ENCODE measurements around the gene GAB2.

GAB2 gene

DNA sequence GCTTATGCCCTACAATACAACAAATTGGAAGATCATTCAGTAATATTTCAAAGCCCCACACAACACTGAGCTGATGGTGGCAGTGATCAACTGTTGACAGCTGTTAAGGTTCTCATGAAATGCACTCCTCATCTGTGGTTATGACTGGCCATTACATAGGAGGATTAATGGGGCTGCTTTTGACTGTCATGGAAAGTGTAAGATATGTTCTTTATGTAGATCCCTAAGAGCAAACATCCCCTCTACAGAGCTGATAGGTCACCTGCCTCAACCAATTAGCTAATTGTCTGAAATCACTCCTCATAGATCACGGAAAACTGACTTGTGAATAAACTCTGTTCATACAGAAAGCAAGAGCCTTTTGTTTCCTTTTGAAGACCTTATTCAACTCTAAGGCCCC lies 78.1 kb downstream of the GAB2 start:
- H3K4me3 ChIP-seq (replicated peaks in 1 of 2; ENCODE audit: low read depth in 2 of 2, low read length in 2 of 2): no peak overlapping the region
- DNase-seq (ENCODE audit: low read depth in 2 of 2): no peak
- TF ChIP-seq, protein P1, sequence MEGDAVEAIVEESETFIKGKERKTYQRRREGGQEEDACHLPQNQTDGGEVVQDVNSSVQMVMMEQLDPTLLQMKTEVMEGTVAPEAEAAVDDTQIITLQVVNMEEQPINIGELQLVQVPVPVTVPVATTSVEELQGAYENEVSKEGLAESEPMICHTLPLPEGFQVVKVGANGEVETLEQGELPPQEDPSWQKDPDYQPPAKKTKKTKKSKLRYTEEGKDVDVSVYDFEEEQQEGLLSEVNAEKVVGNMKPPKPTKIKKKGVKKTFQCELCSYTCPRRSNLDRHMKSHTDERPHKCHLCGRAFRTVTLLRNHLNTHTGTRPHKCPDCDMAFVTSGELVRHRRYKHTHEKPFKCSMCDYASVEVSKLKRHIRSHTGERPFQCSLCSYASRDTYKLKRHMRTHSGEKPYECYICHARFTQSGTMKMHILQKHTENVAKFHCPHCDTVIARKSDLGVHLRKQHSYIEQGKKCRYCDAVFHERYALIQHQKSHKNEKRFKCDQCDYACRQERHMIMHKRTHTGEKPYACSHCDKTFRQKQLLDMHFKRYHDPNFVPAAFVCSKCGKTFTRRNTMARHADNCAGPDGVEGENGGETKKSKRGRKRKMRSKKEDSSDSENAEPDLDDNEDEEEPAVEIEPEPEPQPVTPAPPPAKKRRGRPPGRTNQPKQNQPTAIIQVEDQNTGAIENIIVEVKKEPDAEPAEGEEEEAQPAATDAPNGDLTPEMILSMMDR (IDR thresholded peaks at IDR 0.05; ENCODE audit: low read depth, low read length): no peak

DNA sequence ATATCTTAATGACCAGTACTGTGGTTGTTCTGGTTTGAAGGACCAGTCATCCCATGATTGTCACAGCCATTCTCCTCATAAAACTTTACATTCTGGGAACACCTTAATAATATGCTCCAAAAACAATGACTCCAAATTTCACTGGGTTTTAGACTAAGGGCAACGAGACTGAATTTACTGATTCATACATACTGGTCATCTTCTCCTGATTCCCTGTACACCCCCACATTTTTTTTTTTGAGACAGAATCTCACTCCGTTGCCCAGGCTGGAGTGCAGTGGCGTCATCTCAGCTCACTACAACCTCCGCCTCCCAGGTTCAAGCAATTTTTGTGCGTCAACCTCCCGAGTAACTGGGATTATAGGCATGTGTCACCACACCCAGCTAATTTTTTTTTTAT lies 78.9 kb downstream of the GAB2 start:
- TF ChIP-seq, protein P1 (IDR thresholded peaks at IDR 0.05; ENCODE audit: low read depth, low read length): no peak
- no peak for DNase-seq (ENCODE audit: low read depth in 2 of 2)
- no peak overlapping the region for H3K4me3 ChIP-seq (replicated peaks in 1 of 2; ENCODE audit: low read depth in 2 of 2, low read length in 2 of 2)

DNA sequence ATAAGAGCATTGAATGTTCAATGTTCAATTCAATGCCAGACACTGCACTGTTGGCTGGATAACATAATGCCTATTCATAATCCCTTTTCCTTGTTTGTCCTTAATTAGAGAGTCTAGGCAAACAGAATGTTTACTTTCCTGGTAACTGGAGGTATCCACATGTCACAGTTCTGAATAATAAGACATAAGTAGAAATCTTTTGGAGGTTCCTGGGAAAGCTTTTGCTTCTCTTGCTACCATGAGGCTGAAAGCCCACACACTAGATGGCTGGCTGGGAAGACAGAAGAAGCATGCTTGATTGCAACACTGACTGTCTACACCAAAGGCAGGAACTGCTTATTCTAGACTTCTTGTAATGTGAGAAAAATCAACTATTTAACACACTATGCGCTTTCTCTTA lies 79.5 kb downstream of the GAB2 start:
- DNase-seq (ENCODE audit: low read depth in 2 of 2): no peak
- TF ChIP-seq, protein P1 (IDR thresholded peaks at IDR 0.05; ENCODE audit: low read depth, low read length): no peak
- H3K4me3 ChIP-seq (replicated peaks in 1 of 2; ENCODE audit: low read depth in 2 of 2, low read length in 2 of 2): no peak overlapping the region

DNA sequence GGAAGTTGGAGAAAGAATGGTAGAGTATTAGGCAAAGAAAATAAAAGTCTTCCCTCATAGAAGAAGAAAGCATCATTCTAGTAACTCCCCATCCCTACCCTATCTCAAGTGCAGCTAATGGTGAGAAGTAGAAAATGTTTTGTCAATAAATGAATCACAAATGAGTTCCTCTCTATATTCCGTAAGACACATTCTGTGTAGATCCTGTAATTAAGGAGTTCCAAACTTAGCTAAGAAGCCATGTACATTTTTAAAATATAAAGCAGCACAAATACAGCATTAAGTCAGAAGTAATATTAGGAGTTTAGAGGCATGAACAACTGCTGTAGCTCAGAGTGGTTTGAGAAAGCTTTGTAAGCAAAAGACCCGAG lies 80.1 kb downstream of the GAB2 start:
- TF ChIP-seq, protein P1 (IDR thresholded peaks at IDR 0.05; ENCODE audit: low read depth, low read length): no peak
- no peak for DNase-seq (ENCODE audit: low read depth in 2 of 2)
- H3K4me3 ChIP-seq (replicated peaks in 1 of 2; ENCODE audit: low read depth in 2 of 2, low read length in 2 of 2): no peak overlapping the region

DNA sequence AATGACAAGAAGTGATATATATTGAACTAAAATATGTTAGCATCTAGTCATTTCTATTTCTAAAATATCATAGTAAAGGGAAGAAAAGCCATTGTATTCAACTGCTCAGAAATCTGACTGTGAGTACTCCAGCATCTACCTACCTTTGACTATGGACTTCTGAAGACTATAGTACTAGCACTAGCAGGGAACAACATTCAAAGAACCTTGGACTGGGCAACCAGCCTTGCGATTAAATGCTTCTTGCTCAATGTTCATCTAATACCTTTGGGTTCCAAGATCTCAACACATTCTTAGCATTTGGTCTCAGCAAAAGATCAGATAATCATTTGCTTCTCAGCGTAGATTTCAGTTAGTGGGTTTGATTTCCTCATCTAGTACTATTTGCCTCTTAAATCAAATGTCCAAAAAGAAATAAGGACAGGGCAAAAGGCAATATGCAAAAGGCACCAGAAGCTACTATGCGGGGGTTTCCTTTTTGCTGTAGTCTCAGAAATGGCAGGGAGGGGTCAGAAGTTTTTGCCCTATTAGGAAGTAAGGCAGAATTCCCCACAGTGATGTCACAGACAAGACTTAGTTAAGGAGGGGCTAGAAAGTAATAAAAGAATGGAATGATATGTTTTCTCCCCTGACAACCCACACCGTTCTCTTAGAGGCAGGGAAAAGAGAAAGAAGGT lies 80.6 kb downstream of the GAB2 start:
- H3K4me3 ChIP-seq (replicated peaks in 1 of 2; ENCODE audit: low read depth in 2 of 2, low read length in 2 of 2): no peak overlapping the region
- DNase-seq (ENCODE audit: low read depth in 2 of 2): no peak
- TF ChIP-seq, protein P1 (IDR thresholded peaks at IDR 0.05; ENCODE audit: low read depth, low read length): no peak

DNA sequence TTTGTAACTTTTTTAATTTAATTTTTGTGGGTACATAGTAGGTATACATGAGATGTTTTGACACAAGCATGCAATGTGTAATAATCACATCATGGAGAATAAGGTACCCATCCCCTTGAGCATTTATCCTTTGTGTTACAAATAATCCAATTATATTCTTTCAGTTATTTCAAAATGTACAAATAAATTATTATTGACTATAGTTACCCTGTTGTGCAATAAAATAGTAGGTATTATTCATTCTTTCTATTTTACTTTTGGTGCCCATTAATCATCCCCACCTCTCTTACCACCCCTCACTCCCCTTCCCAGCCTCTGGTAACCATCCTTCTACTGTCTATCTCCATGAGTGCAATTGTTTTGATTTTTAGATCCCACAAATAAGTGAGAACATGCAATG lies 83.5 kb downstream of the GAB2 start:
- TF ChIP-seq, protein P1 (IDR thresholded peaks at IDR 0.05; ENCODE audit: low read depth, low read length): no peak
- H3K4me3 ChIP-seq (replicated peaks in 1 of 2; ENCODE audit: low read depth in 2 of 2, low read length in 2 of 2): no peak overlapping the region
- no peak for DNase-seq (ENCODE audit: low read depth in 2 of 2)

DNA sequence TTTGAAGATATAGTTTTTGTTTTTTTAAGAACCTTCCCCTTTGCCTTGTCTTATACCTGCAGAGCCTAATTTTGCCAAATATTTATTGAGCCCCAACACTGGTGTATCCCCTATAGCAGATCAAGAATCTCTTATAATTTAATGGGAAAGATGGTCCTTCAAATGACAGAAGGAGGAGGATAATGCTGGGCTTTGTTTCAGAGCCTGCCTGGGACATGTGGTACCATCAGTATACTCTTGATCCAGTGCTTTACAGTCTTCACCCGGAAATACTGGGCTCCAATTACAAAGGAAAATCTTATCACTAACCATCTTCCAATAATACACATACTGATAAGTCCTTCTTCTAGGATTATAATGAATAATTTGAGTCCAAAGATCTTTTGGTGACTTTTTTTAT lies 84.7 kb downstream of the GAB2 start:
- no peak for DNase-seq (ENCODE audit: low read depth in 2 of 2)
- H3K4me3 ChIP-seq (replicated peaks in 1 of 2; ENCODE audit: low read depth in 2 of 2, low read length in 2 of 2): no peak overlapping the region
- TF ChIP-seq, protein P1 (IDR thresholded peaks at IDR 0.05; ENCODE audit: low read depth, low read length): no peak

Data from cardiac fibroblast (primary cell).